Spleen (tissue), 11 donors: ENCODE data around the gene AMPD1. TPM values are rescaled to one million over a fixed set of nuclear protein-coding genes. Genes with fewer than 3 reads are reported as not detected.

Experiments used
- DNase-seq: peaks from one replicate; pipeline ENCODE4 v3.0.0-alpha.2; 2020
- H3K27ac ChIP-seq, 8 donors: fragments of 200-600 bp; sonication (generic) in 7 of 8; 1 replicate in 4 of 8; 2 replicates in 4 of 8; pipeline versions ENCODE4 v1.5.0 to v1.8.0; 2016 to 2021; ENCODE audit warnings: inconsistent platforms in 4 of 8, mild to moderate bottlenecking in 4 of 8, moderate library complexity in 1 of 8
- H3K27me3 ChIP-seq, 7 donors: fragments of 200-600 bp; sonication (generic) in 6 of 7; replicated peaks in 1 of 7; 1 replicate in 4 of 7; 2 replicates in 3 of 7; pipeline versions ENCODE4 v1.5.0 to v1.8.0; 2016 to 2021; ENCODE audit warnings: inconsistent platforms in 3 of 7, mild to moderate bottlenecking in 1 of 7
- H3K36me3 ChIP-seq, 6 donors: fragments of 200-600 bp; sonication (generic) in 5 of 6; 1 replicate in 4 of 6; 2 replicates in 2 of 6; pipeline versions ENCODE4 v1.5.0 to v1.8.0; 2016 to 2021; ENCODE audit warnings: inconsistent platforms in 2 of 6
- H3K4me1 ChIP-seq, 6 donors: fragments of 200-600 bp; sonication (generic) in 5 of 6; 1 replicate in 3 of 6; 2 replicates in 3 of 6; pipeline versions ENCODE4 v1.5.0 to v1.8.0; 2016 to 2021; ENCODE audit warnings: inconsistent platforms in 3 of 6
- H3K4me3 ChIP-seq, 8 donors: fragments of 200-600 bp; sonication (generic) in 7 of 8; 1 replicate in 4 of 8; 2 replicates in 4 of 8; pipeline versions ENCODE4 v1.5.0 to v1.8.0; 2016 to 2021; ENCODE audit warnings: inconsistent platforms in 4 of 8, mild to moderate bottlenecking in 4 of 8, moderate library complexity in 2 of 8
- H3K9me3 ChIP-seq, 8 donors: fragments of 200-600 bp; sonication (generic) in 7 of 8; 1 replicate in 4 of 8; 2 replicates in 4 of 8; pipeline versions ENCODE4 v1.5.0 to v1.8.0; 2016 to 2021; ENCODE audit warnings: inconsistent platforms in 4 of 8
- CTCF ChIP-seq, 11 experiments: fragments of 200-600 bp in 7 of 11; fragments of 450-650 bp in 4 of 11; sonication (generic) in 4 of 11; IDR thresholded peaks in 8 of 11; conservative IDR thresholded peaks in 3 of 11; 1 replicate in 7 of 11; 2 replicates in 4 of 11; pipeline versions ENCODE4 v1.4.0 to v1.8.0; 2016 to 2021; ENCODE audit warnings: antibody characterized with exemption in 11 of 11, inconsistent platforms in 4 of 11, mild to moderate bottlenecking in 1 of 11
- POLR2A ChIP-seq, 3 donors: fragments of 450-650 bp; IDR thresholded peaks; one replicate each; pipeline ENCODE4 v1.5.1; 2017; ENCODE audit warnings: antibody characterized with exemption in 3 of 3, mild to moderate bottlenecking in 1 of 3
- POLR2AphosphoS5 ChIP-seq, 3 donors: sonication (generic); formaldehyde crosslinking; IDR thresholded peaks; one replicate each; pipeline ENCODE4 v1.5.1; 2017; ENCODE audit warnings: antibody characterized with exemption in 3 of 3
- WGBS, 5 donors: extraction: QIAGEN DNeasy Blood & Tissue Kit in 3 of 5; methylation state at CpG; one replicate each; pipeline versions ENCODE4 v1.1.5 to v1.1.7; 2013 to 2018; 5-methylcytosine and 5-hydroxymethylcytosine counted together
- intact Hi-C: fragments of 100-400 bp; cut with DNase I; formaldehyde crosslinking; loops from one replicate; pipeline ENCODE4 v1.15.0; 2023; ENCODE audit warnings: low total_unique reads
- polyA plus RNA-seq, 3 donors: library from polyadenylated mRNA; stranded (reverse); fragments of 200-250 nt; gene quantifications; one replicate each; pipeline ENCODE4 v1.2.1, GENCODE V29; 2013
- total RNA-seq, 7 donors: library from RNA; depleted of rRNA in 3 of 7; stranded (reverse); fragments of >200 nt in 3 of 7; fragmentation: NEBNext Ultra II Directional in 4 of 7; extraction: Animal tissue kit (Norgen Biotek cat#: 25700) in 4 of 7; gene quantifications; one replicate each; pipeline versions ENCODE4 v1.1.0 to v1.2.1, GENCODE V29; 2016 to 2021
- donor health status: healthy with polysubstance abuse.
- donor health status: DM: no; HTN: no; CAD: no; lungs with moderate emphysema.
- donor health status: DM: no; HTN: no; CAD: no.
- donor health status: Bipolar disorder and iron deficiency.
- donor health status: healthy.
- donor health status: DM: no; HTN: no; CAD: no.
- donor health status: DM: yes; HTN: yes; CAD: no.

AMPD1 gene
- total and polyA plus RNA-seq, 10 donors = 0.09 to 3.1 (median 1.2) TPM

DNA sequence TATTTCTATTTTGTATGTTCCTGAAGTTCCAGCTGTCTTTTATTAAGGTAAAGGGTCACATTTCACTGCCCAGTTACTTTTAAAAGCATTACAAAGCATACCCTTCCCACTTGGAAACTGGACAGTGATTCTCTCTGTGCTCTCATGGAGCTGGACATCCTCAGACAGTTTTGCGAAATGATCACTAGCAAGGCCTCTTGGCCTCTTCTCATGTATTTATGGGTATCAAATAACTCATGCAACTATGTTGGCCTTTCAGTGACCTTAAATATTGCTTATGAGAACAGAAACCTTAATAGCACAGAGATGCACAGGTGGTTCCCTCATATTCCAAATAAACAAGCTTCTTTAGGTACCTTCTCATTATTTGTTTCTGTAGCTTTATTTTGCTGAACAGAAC lies 7.9 kb upstream of the AMPD1 start:
- no peak for DNase-seq
- Histone ChIP-seq H3K27ac (no peak overlapping the region), H3K36me3 (peaks cover 4 to 46% (median 23%) of the 10 kb centered on the region in 6 donors), H3K9me3 (no peaks in the 10 kb centered on the region), H3K27me3 (no peaks in the 10 kb centered on the region), H3K4me1 (peaks cover 0 to 5% (median 0%) of the 10 kb centered on the region in 6 donors), H3K4me3 (no peak overlapping the region)
- WGBS, 5 donors = 93 to 96% (median 94%) methylated on average over 1 of the region's 1 CpG
- intact Hi-C loops = no loop called here
- TF ChIP-seq CTCF (IDR thresholded peaks at IDR 0.05 in 8 of 11, conservative IDR thresholded peaks at IDR 0.05 in 3 of 11) = no peak
- TF ChIP-seq POLR2AphosphoS5 (IDR thresholded peaks at IDR 0.05) = no peak
- TF ChIP-seq POLR2A (IDR thresholded peaks at IDR 0.05) = no peak

- 85 to 91% (median 87%) methylated on average over 5 of the region's 5 CpGs for WGBS, 5 donors
- intact Hi-C loops = no loop called here
- no peak for DNase-seq
- H3K36me3 ChIP-seq = peaks cover 4 to 41% (median 18%) of the 10 kb centered on the region in 6 donors
- H3K9me3 ChIP-seq = no peaks in the 10 kb centered on the region
- no peak overlapping the region for H3K27ac ChIP-seq
- H3K4me1 ChIP-seq = peaks cover 0 to 5% (median 0%) of the 10 kb centered on the region in 6 donors
- no peaks in the 10 kb centered on the region for H3K27me3 ChIP-seq
- TF ChIP-seq POLR2AphosphoS5 (IDR thresholded peaks at IDR 0.05) (no peak), POLR2A (IDR thresholded peaks at IDR 0.05) (no peak), CTCF (IDR thresholded peaks at IDR 0.05 in 8 of 11, conservative IDR thresholded peaks at IDR 0.05 in 3 of 11) (no peak)
- H3K4me3 ChIP-seq = no peak overlapping the region
Measured at GRCh38 chr1:114702737-114703136, 7.4 kb upstream of the AMPD1 start.

DNA sequence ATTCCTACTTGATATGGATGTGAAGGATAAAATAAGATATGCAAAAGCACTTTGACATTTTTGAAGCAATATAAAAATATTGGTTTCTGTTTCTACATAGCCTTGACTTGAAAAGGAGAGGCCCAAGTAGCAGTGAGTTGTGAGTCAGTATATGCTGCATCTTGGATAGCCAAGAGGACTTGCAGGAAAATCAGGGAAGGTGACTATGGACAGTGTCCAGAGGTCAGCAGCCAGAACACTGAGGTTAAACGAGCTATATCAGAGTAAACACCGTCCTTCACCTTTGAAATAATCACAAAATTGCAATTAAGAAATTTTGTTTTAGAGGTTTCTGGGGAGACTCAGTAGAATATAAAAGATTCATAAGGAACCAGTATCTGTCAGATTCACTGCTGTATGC lies 6.6 kb upstream of the AMPD1 start:
- H3K4me1 ChIP-seq = peaks cover 0 to 5% (median 0%) of the 10 kb centered on the region in 6 donors
- 78 to 87% (median 84%) methylated on average over 2 of the region's 2 CpGs for WGBS, 5 donors
- H3K4me3 ChIP-seq = no peak overlapping the region
- H3K27me3 ChIP-seq = no peaks in the 10 kb centered on the region
- no peak for TF ChIP-seq CTCF (IDR thresholded peaks at IDR 0.05 in 8 of 11, conservative IDR thresholded peaks at IDR 0.05 in 3 of 11)
- no peak for TF ChIP-seq POLR2AphosphoS5 (IDR thresholded peaks at IDR 0.05)
- no peak for TF ChIP-seq POLR2A (IDR thresholded peaks at IDR 0.05)
- intact Hi-C loops = no loop called here
- H3K9me3 ChIP-seq = no peaks in the 10 kb centered on the region
- H3K27ac ChIP-seq = no peak overlapping the region
- no peak for DNase-seq
- peaks cover 0 to 33% (median 10%) of the 10 kb centered on the region in 6 donors for H3K36me3 ChIP-seq

DNA sequence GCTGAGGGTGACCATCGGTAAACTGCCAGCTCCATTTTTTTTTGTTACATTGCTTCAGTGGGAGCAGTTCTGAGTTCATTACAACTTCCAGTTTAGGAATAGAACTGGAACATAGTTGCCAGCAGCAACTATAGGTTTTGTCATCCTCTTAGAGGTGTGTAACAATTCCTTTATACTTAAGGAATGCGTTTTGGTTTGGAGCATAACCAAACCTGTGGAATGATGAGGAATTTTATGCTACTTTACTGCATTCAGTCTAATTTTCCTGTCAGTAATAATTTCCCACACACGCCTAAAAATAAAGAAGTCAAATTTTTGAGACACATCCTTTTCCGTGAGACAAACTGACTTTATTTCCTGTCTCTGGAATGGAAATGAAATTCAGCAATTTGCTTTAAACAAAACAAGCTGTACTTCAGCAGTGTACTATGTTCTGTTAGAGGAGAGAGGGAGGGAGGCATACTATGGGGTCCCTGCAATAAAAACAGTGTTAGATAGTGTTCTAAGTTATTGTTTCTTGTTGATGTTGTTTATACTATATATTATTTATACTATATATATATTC lies 4.8 kb upstream of the AMPD1 start:
- no peak for DNase-seq
- no peaks in the 10 kb centered on the region for H3K9me3 ChIP-seq
- peaks cover 0 to 15% (median 0%) of the 10 kb centered on the region in 6 donors for H3K36me3 ChIP-seq
- TF ChIP-seq POLR2AphosphoS5 (IDR thresholded peaks at IDR 0.05) (no peak), CTCF (IDR thresholded peaks at IDR 0.05 in 8 of 11, conservative IDR thresholded peaks at IDR 0.05 in 3 of 11) (no peak), POLR2A (IDR thresholded peaks at IDR 0.05) (no peak)
- intact Hi-C loops = no loop called here
- H3K4me1 ChIP-seq = peaks cover 0 to 5% (median 0%) of the 10 kb centered on the region in 6 donors
- H3K27me3 ChIP-seq = no peaks in the 10 kb centered on the region
- no peak overlapping the region for H3K27ac ChIP-seq
- no peak overlapping the region for H3K4me3 ChIP-seq
- WGBS, 5 donors = 33 to 41% (median 36%) methylated on average over 4 of the region's 4 CpGs
